ENCODE measurements around the gene SPINT1.

SPINT1 gene

DNA sequence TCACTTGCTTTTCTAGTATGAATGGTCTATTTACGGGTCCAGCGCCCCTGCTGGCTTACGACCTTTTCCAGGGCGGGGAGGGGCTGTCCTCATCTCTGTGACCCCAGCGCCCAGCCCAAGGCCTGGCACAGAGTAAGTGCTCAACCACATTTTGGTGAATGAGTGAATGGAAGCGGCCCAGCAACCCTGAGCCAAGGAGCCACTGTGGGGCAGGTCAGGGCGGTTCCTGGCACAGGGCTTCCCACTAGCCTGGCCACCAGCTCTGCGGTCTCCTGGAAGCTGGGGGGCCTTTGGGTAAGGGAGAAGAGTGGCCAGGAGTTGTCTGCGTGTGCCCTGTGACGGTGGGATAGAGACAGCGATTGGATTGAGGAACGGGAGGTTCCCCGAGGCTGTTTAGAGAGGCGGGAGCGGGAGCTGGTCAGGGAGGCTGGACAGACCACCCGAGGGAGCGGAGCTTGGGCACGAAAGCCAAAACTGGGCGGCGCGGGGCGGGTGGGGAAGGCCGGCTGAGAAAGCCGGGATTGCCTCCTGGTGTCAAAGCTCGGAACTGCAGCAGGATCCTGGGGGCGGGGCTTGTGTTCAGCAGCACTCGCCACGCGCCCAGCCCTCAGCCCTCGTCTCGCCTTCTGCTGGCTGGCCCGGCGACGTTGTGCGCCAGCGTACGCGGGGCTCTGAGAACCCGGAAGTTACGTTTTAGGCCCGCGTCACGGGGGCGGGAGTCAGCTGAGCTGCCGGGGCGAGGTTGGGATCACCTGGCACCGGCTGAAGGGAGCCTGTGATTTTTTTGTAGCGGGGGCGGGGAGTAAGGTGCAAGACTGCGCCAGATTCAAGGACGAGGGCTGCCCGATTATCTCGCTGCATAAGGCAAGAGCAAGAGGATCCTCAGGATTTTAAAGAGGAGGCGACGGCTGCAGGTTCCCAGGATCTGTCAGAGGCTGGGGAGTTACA is 50.2 kb downstream of the SPINT1 start, which contains the start of gene VPS18:
Gene VPS18 (plus strand): TSS at position 718 of the 948 bp plus-strand sequence. CDS start 319 bp downstream, outside the sequence.
- DNase-seq: peak; percentile 94

DNA sequence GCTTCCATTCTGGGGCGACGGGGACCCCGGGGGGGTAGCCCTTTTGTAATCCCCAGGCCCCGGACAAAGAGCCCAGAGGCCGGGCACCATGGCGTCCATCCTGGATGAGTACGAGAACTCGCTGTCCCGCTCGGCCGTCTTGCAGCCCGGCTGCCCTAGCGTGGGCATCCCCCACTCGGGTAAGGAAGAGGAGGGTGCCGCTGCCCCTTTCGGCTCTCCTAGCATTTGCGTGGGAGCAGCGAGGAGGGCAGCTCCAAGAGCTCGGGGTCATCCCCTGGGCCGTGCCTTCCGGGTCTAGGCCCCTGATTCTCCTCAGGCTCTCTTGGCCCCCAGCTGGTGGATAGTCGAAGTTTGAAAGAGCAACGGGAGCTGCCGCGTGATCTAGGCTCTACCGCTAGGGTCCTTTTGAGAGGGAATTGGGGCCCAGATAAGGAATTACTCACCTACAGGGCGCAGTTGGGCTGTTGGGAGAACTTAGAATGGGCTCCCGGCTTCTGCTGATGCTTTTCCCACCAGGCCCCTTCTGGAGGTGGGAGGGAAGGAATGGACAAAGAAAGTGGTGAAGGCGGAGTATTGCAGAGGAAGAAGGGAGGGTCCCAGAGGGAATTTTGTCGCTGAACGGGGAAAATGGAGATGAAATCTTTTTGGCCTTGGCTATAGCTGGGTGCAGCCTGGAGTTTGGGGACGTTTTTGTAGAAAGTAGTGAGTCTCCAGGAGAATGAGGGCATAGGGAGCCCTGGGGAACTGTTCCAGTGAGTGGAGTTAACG is 51.0 kb downstream of the SPINT1 start:
- DNase-seq: peak; percentile 80

DNA sequence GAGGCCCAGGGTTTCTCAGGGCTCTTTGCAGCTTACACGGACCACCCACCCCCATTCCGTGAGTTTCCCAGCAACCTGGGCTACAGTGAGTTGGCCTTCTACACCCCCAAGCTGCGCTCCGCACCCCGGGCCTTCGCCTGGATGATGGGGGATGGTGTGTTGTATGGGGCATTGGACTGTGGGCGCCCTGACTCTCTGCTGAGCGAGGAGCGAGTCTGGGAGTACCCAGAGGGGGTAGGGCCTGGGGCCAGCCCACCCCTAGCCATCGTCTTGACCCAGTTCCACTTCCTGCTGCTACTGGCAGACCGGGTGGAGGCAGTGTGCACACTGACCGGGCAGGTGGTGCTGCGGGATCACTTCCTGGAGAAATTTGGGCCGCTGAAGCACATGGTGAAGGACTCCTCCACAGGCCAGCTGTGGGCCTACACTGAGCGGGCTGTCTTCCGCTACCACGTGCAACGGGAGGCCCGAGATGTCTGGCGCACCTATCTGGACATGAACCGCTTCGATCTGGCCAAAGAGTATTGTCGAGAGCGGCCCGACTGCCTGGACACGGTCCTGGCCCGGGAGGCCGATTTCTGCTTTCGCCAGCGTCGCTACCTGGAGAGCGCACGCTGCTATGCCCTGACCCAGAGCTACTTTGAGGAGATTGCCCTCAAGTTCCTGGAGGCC is 55.8 kb downstream of the SPINT1 start:
- no peak for DNase-seq

DNA sequence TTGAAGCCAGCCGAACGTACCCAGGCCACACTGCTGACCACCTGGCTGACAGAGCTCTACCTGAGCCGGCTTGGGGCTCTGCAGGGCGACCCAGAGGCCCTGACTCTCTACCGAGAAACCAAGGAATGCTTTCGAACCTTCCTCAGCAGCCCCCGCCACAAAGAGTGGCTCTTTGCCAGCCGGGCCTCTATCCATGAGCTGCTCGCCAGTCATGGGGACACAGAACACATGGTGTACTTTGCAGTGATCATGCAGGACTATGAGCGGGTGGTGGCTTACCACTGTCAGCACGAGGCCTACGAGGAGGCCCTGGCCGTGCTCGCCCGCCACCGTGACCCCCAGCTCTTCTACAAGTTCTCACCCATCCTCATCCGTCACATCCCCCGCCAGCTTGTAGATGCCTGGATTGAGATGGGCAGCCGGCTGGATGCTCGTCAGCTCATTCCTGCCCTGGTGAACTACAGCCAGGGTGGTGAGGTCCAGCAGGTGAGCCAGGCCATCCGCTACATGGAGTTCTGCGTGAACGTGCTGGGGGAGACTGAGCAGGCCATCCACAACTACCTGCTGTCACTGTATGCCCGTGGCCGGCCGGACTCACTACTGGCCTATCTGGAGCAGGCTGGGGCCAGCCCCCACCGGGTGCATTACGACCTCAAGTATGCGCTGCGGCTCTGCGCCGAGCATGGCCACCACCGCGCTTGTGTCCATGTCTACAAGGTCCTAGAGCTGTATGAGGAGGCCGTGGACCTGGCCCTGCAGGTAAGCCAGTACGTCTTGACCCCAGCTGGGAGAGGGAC is 56.6 kb downstream of the SPINT1 start:
- no peak for DNase-seq

DNA sequence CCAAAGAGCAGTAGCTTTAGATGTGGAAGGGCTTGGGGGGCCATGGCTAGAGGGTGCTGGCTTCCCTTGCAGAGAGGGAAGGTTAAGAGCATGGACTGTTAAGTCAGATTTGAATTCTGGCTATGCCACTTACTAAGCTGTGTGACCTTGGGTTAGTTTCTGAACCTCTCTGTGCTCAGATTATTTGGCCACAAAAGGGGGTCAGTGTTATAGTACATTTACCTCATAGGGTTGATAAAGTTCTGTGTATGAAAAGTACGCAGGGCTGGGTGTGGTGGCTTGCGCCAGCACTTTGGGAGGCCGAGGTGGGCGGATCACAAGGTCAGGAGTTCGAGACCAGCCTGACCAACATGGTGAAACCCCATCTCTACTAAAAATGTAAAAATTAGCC is 57.2 kb downstream of the SPINT1 start:
- no peak for DNase-seq

DNA sequence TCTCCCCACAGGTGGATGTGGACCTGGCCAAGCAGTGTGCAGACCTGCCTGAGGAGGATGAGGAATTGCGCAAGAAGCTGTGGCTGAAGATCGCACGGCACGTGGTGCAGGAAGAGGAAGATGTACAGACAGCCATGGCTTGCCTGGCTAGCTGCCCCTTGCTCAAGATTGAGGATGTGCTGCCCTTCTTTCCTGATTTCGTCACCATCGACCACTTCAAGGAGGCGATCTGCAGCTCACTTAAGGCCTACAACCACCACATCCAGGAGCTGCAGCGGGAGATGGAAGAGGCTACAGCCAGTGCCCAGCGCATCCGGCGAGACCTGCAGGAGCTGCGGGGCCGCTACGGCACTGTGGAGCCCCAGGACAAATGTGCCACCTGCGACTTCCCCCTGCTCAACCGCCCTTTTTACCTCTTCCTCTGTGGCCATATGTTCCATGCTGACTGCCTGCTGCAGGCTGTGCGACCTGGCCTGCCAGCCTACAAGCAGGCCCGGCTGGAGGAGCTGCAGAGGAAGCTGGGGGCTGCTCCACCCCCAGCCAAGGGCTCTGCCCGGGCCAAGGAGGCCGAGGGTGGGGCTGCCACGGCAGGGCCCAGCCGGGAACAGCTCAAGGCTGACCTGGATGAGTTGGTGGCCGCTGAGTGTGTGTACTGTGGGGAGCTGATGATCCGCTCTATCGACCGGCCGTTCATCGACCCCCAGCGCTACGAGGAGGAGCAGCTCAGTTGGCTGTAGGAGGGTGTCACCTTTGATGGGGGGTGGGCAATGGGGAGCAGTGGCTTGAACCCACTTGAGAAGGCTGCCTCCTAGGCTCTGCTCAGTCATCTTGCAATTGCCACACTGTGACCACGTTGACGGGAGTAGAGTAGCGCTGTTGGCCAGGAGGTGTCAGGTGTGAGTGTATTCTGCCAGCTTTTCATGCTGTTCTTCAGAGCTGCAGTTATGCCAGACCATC is 59.0 kb downstream of the SPINT1 start:
- DNase-seq: no peak

DNA sequence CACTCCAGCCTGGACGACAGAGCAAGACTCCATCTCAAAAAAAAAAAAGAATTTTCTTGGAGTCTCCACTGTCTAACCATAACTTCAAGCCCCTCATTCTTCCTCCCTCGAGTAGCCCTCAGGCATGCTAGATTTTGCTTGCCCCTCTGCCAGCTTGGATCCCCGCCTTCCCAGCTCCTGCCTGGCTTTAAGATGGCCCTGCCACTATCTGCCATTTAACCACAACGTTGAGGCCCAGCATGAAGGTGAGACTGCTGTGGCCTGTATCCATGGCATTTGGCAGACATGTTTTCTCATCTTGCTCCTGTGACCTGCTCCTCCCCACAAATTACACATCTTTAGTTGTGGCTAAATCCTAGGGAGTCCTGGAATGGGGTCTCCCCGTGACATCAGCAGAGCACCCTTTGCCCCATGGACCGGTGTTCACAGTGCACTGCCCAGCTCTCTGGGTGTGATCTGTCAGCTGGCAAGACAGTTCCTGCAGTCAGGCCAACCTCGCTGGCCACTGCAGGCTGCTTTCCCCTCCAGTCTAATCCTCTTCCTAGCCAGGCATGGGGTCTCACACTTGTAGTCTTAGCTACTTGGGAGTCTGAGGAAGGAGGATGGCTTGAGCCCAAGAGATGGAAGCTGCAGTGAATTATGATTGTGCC is 60.8 kb downstream of the SPINT1 start:
- DNase-seq: no peak

DNA sequence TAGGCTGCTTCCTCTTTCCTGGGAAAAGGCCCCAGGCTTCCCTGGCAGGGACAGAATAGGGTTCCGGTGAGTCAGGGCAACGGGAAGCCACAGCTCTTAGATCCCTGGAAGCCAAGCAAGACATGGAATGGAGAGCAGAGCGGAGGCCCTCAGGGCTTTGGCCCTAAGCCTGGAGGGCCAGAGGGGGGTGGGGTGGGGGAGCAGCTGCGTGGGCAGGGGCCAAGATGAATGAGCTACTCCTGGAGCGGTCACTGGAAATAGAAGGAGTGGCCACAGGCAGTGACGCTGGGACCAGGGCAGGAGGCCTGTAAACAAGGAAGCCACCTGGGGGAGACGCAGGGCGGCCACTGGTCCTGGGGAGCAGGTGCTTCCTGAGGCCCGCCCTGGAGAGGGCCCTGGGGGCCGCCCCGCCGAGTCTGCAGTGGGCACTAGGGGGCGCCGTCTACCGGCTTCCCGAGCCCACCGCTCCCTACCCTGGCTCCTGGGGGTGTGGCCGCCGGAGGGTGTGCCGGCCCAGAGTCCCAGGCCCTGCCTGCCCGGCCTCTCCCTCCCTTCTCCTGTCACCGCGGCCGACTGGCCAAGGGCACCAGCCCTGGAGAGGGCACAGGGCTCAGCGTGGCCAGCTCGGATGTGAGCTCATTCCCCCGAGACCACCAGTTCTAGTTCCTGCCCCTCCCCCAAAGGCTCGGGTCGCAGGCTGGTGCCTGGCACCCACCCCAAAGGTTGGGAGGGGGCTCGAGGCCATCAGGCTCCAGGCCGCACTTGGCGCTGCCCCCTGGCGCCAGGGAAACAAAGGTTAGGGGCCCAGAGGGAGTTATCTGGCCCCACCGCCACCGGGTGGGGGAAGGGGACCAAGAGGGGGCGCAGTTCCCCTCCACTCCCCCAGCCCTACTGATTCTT is 62.5 kb downstream of the SPINT1 start:
- peak; percentile 88 for DNase-seq

DNA sequence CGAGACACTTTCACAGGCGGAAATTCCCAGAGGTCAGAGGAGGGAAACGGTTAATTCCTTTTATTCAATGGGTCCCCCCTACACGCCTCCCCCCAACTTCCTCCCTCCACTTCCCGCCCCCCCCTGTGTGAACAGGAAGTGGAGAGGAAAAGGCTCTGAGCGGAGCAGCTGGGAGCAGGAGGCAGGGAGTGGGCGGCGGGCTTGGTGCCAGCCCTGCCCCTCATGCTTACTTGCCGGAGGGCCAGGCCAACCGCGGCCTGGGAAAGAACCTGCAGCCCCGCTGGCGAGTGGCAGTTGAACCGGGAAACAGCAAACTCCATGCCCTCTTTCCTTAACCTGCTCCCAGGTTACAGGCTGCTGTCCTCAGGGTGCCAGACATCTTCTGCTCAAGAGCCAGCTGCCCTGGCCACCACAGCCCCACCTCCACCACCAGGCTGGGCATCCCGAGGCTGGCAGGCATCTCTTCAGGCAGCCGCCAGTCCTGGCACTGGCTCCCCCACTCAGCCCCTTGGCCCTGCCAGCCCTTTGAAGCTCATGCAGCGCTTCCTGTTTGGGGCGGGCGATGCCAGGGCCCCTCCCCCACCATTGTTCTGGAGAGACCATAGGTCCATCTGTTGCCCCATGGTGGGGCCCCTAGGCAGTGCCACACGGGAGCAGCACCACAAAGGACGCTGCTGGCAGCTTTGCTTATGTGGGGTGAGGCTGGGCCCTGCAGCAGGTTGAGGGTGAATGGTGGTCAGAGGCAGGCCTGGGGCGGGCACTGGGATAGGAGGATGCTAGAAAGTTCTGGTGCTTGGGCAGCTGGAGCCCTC is 63.3 kb downstream of the SPINT1 start:
- DNase-seq: no peak
